ENCODE data around the gene PPFIBP1.
"Not testable (repeated sequence)": the region's sequence is repeated elsewhere in the genome, so short reads cannot be mapped to it uniquely, and the experiment has no call there.

The PPFIBP1 gene

DNA sequence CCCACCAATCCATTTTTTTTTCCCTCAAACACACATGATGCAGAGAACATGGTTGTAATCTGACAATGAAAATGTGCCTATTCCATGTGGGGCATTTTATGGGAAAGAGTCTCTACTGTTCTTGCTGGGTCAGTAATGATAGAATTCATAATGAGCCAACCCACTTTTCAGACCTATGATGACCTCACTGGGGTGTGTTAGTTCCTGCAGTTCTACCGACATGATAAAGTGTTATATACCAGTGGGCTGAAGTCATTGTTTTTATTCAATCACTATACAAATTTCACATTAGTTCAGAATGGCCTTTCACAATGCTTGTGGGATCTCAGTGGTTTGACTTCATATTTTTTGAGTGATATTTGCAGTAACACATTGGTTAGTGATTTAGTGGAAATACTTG lies 47.5 kb downstream of the PPFIBP1 start:
- no peak for DNase-seq

DNA sequence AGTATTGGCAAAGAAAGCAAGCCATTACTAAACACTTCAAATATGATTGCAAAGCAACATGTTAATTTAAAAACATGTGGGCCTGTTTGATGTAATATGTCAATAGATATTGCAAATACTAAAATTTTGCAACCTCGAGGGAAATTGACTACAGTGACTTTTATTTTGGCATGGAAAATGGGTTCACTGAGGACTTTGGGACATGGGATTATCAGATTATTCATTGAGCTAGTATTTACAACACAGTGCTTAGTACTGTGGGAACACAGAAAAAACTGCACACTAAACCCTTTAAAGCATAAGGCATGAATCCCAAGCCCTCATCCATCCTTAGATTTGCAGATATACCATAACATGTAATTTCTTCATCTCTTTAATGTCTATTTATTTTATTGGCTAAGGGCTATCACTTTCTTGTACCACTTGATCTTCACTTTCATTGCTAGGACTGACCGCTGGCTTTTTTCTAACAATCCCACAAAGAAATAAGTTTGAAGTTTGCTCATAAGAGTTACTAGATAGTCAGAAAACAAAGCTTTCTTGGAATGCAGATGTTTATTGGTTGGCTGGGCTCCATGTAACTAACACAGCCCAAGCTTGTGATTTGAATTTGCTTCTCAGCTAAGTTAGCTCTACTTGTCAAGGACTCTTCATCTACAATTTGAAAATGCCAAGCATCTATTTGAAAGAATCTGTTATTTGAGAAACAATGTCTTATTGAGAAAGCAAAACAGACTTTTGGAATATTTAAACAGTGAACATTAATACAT lies 48.7 kb downstream of the PPFIBP1 start:
- DNase-seq: no peak

GRCh38 chr12:27573972-27574371 lies 50.0 kb downstream of the PPFIBP1 start:
- no peak for DNase-seq

GRCh38 chr12:27575090-27575761 lies 51.2 kb downstream of the PPFIBP1 start:
- no peak for DNase-seq

- DNase-seq: no peak
These were observed 51.7 kb downstream of the PPFIBP1 start for GRCh38 chr12:27575762-27576118.

DNA sequence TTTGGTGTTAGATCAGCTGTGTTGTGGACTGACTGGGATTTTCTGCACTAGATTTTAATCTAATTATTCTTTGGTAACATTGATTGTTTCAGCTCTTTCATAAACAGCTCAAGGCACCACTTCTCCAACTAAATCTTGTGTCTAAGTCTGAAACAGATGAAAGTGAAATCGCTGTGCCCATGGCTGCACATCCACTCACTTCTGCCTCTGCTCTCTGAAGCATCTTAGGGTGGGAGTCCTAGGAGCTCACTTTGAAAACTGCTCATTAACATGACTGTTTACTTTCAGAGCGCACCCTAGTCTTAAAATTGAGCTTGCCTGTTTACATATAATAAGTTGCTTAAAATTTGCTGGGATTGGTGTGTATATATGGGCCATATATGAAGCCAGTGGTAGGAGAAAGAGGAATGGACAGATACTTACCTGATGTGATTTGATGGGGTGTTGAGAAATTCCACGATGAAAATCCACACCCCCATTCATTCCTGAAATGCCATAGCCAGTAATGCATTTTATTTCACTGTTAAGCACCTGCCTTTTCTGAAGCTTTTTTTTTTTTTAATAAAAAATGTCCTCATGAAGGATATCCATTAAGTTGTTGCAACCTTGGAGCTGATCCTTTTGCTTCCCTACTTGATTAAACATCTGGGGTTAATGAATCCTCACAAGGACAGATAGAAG lies 52.8 kb downstream of the PPFIBP1 start:
- DNase-seq: no peak

- DNase-seq: no peak
These were observed 53.7 kb downstream of the PPFIBP1 start for GRCh38 chr12:27577688-27578087.

DNA sequence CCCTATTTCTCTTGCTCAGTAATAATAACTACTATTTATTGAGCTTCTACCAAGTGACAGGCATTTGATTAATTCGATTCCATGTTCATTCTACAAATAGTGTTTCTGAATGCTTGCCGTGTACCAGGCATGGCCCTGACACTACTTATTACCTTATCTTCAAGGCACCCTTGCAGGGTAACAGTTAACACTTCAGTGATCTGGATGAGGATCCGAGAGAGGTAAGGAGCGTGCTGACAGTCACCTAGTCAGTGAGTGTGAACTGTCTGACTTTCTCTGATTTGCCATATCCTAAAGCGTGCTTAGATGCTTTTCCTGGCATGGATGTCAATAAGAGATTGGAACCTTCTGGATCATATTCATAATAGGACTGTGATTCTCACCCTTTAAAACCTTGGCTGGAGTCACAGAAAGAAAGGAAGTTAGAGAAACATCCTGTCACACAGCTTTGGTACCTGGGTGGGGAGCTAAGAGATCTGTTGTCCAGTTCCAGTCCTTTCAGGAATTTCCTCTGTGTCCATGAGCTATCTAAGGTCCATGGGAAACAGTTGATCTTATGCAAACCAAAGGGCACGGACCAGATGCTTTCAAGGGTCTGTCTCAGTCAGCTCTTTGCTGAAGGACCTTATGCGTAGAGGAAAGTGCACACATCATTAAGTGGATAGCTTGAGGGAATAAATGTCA lies 54.8 kb downstream of the PPFIBP1 start:
- no peak for DNase-seq

DNA sequence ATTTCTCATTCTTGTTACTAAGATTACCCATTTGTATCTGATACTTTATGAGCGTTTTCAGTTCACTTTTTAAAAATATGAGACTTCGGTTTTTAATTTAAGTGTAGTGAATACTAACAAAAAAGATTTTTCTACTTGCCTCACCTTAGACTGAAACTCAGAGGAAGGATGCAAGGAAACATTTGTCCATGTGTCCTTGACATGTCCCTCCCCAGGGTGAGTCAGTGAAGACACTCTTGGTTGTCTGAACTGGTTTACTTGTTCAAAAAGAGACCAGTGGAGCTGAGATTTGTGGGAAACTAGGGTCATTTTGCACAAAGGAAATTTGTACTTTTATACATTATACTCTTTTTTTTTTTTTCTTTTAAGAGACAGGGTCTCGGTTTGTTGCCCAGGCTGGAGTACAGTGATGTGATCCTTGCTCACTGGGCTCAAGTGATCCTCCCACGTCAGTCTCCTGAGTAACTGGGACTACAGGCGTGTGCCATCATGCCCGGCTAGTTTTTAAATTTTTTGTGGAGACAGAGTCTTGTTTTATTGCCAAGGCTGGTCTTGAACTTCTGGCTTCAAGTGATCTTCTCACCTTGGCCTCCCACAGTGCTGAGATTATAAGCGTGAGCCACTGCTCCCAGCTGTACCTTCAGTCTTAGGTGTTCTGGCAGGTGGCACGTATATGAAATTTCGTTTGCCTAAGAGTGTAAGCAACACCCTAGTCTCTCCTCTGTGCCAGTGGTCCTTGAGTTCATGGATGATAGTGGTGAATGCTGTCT lies 56.7 kb downstream of the PPFIBP1 start:
- DNase-seq: no peak

DNA sequence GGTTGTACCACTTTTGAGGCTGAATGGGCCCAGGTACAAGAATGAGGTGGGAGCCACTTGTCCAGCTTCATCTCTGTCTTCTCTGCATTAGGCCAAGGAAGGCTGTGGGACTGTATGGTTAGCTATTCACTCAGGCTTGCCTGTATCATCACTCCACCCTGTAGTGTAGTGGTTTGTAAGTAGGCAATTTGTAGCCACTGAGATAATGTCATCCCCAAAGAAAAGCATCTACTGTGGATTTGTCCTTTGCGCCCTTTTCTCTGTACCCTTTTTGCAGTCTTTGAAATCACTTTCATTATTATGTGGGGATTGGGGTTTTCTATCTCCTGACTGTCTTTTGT lies 57.3 kb downstream of the PPFIBP1 start:
- DNase-seq: not testable (repeated sequence)

- DNase-seq: not testable (repeated sequence)
These were observed 57.8 kb downstream of the PPFIBP1 start for GRCh38 chr12:27581833-27582232.

- DNase-seq: not testable (repeated sequence)
These were observed 58.4 kb downstream of the PPFIBP1 start for GRCh38 chr12:27582445-27582844.

GRCh38 chr12:27583057-27583797 lies 59.2 kb downstream of the PPFIBP1 start:
- no peak for DNase-seq

DNA sequence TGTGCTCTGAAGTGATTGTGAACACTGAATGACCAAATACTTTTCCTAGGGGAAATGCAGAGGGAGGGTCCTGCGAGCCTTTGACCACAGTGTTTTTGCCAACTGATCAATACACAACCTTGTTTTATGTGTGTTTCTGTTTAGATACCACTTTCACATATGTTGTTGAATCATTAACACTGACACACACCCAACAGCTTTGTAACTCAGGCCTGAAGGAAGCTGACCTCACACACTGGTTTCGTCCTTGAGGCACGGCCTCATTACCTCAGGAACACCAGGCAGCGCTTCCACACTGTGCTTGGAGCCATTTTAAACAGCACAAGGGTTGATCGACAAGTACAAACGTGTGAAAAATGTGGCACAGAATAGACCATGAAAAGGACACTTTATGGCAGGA lies 60.0 kb downstream of the PPFIBP1 start:
- no peak for DNase-seq

GRCh38 chr12:27585739-27586265 lies 61.8 kb downstream of the PPFIBP1 start:
- no peak for DNase-seq

- not testable (repeated sequence) for DNase-seq
These were observed 64.2 kb downstream of the PPFIBP1 start for GRCh38 chr12:27588075-27588730.

GRCh38 chr12:27588776-27589175 lies 64.8 kb downstream of the PPFIBP1 start:
- DNase-seq: no peak

DNA sequence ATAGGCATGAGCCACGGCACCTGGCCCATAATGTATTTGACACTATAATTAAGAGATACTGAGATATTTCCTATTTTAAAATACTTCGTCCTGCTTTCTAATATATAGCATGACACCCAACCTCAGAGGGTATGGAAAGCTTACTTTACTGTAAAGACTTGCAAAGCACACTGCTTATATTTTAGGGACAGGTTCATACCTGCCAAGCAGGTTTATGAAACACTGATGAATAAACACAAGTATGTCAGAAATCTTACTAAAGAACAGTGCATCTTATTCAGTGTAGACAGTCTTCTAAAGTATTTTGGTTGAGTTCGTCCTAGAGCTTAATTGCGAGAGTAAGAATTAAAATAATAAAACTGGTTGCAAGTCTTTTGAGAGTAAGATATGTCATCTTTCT lies 65.4 kb downstream of the PPFIBP1 start:
- DNase-seq: no peak

DNA sequence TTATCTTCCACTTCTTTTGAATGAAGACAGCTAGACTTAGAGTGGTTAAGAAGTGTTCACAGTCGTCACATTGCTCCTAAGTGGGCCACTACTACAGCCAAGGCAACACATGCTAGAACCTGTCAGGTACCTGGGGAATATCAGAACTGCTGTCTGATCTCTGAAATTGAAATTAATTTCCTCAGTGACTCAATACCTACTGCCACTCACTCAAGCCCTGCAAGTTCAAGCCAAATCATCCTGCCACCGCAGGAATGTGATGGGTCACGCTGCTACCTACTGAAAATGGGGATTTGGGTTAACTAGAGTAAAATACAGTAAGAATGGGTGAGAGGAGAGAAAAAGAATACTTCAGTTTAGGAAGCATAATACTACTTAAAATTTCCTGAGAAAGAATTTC lies 67.7 kb downstream of the PPFIBP1 start:
- not testable (repeated sequence) for DNase-seq

DNA sequence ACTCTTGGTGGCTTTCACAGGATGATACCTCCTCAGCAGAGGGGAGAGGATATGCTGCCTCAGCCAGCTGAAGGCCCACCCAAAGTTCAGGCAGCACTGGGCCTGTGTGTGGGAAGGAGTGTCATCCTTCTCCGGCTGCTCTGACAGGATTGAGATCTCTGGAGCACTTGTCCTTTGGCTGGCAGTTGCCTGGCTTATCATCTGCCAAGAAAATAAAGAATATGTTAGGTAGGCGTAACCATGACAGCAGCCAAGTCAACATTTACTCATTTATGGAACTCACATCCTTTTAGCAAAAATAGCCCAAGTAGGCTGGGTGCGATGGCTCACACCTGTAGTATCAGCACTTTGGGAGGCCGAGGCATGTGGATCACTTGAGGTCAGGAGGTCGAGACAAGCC lies 68.5 kb downstream of the PPFIBP1 start:
- DNase-seq: no peak

GRCh38 chr12:27593266-27593665 lies 69.3 kb downstream of the PPFIBP1 start:
- no peak for DNase-seq
